ENCODE data around the gene GFI1. TPM values are rescaled to one million over a fixed set of nuclear protein-coding genes. Genes with fewer than 3 reads are reported as not detected.

The GFI1 gene
- total and polyA plus RNA-seq, 2 experiments from 2014 or later, result 0.21 TPM; not detected in 1

- no peak overlapping the region for H3K4me3 Mint-ChIP-seq
- Histone ChIP-seq H2AFZ (no peak overlapping the region), H3K79me2 (replicated peaks; ENCODE audit: insufficient read depth) (no peaks in the 10 kb centered on the region), H3K4me2 (no peak overlapping the region), H4K20me1 (replicated peaks; ENCODE audit: insufficient read depth) (no peaks in the 10 kb centered on the region; the same call in 1 of the 2 replicates), H3K9me2 (ENCODE audit: insufficient read depth) (no peaks in the 10 kb centered on the region), H3K4me1 (ENCODE audit: insufficient read depth) (peaks cover 16% of the 10 kb centered on the region; the same call in 1 of the 2 replicates), H3K27me3 (ENCODE audit: insufficient read depth) (peaks cover 54% of the 10 kb centered on the region), H3F3A (replicated peaks; ENCODE audit: low read depth) (no peaks in the 10 kb centered on the region), H3K27ac (ENCODE audit: low read depth) (no peak overlapping the region), H3K4me3 (no peak overlapping the region), H3K36me3 (ENCODE audit: insufficient read depth) (no peaks in the 10 kb centered on the region; the same call in none of the 2 replicates)
- TF ChIP-seq ZNF114 (CRISPR knock-in tag; IDR thresholded peaks at IDR 0.05) (no peak), EZH2phosphoT487 (IDR thresholded peaks at IDR 0.05; ENCODE audit: unreplicated experiment) (no peak), JUNB (IDR thresholded peaks at IDR 0.05; ENCODE audit: unreplicated experiment) (no peak), POLR2AphosphoS5 (IDR thresholded peaks at IDR 0.05; ENCODE audit: low read depth) (no peak), REST (IDR thresholded peaks at IDR 0.05; ENCODE audit: unreplicated experiment) (no peak), ZNF462 (CRISPR knock-in tag; IDR thresholded peaks at IDR 0.05) (no peak), CTCF (conservative IDR thresholded peaks at IDR 0.05; ENCODE audit: low read depth in 2 of 2) (no peak), NANOG (IDR thresholded peaks at IDR 0.05; ENCODE audit: borderline replicate concordance) (no peak), CREB1 (CRISPR knock-in tag; IDR thresholded peaks at IDR 0.05; ENCODE audit: low read depth) (no peak)
- H3K4me1 Mint-ChIP-seq, result peaks cover 33% of the 10 kb centered on the region
- H3K9me3 Mint-ChIP-seq, result peaks cover under 1% of the 10 kb centered on the region; the same call in 1 of the 3 replicates
- DNase-seq (ENCODE audit: low spot score), result no peak
- H3K27ac Mint-ChIP-seq, result no peak overlapping the region
- H3K27me3 Mint-ChIP-seq (ENCODE audit: insufficient read depth, low read depth, poor library complexity), result peaks cover 35% of the 10 kb centered on the region
- H3K36me3 Mint-ChIP-seq (ENCODE audit: low read depth), result no peaks in the 10 kb centered on the region; the same call in 2 of the 3 replicates
- no peak for ATAC-seq
These were observed 12.8 kb downstream of the GFI1 start for GRCh38 chr1:92473781-92474495.
